GM18907 (cell line): ENCODE results near the gene USP31.
"Not testable (repeated sequence)": the region's sequence is repeated elsewhere in the genome, so short reads cannot be mapped to it uniquely, and the experiment has no call there.

Experiments
- ATAC-seq: cut with Tn5 transposase; IDR thresholded peaks from one replicate; pipeline ENCODE4 v1.9.1; 2021; ENCODE audit warnings: mild to moderate bottlenecking, moderate library complexity; ENCODE audit not compliant: unreplicated experiment

USP31 gene

DNA sequence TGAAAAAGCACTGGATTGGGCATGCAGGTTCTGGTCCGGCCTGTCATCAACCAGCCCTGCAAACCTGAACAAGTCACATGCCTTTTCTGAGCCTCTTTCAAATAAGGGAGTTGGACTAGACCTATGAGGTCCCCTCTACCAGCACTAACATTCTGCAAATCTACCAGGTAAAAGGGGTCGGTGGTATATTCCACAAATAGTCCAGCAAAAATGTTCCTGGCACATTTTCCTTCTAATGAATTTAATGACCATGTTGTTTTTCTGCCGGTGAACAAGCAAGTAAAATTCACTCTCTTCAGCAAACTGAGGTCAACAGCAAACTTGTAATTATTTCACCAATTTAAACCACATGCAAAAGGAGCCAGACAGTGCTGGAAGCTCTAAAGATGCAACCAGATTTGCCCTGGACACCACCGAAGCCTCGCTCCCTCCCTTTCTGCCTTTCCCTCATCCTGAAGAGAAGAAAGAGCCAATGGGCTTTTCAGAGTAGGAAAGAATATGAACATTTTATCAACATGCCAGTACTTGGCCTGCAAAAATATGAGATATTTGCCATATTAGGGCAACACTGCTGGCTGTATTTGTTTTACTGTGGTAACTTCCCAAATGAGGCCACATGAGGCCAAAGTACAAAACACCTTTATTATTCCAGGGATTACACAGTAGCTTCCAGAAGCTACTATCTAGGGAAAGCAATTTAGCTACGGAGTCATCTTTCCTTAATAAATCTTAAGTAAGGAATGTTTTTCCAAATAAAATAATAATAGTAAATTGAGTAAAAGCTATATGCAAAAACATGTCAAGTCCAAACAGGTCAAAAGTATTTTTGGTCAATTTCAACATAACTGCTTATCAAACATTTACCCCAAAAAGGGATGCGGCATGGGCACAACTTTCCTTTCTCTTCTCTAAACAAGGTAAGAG, 45.0 kb downstream of the USP31 start:
- no peak for ATAC-seq

DNA sequence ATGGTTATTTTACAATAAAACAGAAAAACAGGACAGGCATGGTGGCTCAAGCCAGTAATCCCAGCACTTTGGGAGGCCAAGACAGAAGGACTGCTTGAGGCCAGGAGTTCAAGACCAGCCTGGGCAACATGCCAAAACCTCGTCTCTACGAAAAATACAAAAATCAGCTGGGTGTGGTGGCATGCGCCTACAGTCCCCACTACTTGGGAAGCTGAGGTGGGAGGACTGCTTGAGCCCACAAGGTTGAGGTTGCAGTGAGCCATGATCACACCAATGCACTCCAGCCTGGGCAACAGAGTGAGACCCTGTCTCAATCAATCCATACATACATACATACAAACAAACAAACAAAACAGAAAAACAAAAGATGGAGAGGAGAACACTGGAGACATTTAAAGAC, 45.6 kb downstream of the USP31 start:
- ATAC-seq = no peak

DNA sequence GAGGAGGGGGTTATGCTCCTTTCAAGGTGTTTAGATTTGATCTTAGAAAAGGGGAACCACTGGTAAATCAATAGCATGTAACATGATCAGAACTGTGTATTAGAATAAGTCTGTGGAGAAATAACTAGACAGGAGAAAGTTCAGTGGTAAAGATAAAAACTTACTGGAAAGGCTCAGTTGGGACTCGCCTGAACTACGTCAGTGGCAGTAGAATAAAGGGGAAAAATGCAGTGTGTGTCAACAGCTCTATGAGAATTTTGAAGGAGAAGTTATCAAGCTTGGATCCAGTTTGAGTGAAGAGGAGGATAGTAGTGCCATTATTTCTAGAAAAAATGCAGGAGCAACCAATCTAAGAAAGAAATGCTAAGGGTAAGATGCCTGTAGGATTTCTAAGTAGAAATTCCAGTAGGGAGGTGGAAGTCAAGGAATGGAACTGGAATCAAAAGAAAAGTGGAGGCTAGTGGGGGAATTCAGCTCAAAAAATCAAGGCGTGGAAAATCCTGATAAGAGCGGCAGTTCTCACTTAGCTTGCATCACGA, 48.2 kb downstream of the USP31 start:
- no peak for ATAC-seq

DNA sequence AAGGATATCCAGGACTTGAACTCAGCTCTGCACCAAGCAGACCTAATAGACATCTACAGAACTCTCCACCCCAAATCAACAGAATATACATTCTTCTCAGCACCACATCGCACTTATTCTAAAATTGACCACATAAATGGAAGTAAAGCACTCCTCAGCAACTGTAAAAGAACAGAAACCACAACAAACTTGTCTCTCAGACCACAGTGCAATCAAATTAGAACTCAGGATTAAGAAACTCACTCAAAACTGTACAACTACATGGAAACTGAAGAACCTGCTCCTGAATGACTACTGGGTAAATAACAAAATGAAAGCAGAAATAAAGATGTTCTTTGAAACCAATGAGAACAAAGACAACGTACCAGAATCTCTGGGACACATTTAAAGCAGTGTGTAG, 52.8 kb downstream of the USP31 start:
- ATAC-seq = not testable (repeated sequence)

DNA sequence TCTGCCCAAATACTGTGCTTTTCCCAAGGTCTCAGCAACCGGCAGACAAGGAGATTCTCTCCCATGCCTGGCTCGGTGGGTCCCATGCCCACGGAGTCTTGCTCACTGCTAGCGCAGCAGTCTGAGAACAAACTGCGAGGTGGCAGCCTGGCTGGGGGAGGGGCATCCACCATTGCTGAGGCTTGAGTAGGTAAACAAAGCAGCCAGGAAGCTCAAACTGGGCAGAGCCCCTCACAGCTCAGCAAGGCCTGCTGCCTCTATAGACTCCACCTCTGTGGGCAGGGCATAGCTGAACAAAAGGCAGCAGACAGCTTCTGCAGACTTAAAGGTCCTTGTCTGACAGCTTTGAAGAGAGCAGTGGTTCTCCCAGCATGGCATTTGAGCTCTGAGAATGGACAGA, 55.1 kb downstream of the USP31 start:
- ATAC-seq = not testable (repeated sequence)

DNA sequence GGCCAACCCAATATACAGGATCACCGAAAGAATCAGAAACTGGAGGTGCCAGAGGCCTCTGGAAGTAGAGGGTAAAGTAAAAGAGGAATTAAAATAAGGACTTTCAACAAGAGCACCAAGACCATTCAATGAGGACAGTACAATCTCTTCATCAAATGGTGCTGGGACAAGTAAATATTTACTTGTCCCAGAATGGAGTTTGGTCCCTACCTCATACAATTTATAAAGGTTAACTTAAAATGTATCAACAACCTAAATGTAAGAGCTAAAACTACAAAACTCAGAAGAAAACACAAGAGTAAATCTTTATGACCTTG, 56.5 kb downstream of the USP31 start:
- ATAC-seq = no peak

DNA sequence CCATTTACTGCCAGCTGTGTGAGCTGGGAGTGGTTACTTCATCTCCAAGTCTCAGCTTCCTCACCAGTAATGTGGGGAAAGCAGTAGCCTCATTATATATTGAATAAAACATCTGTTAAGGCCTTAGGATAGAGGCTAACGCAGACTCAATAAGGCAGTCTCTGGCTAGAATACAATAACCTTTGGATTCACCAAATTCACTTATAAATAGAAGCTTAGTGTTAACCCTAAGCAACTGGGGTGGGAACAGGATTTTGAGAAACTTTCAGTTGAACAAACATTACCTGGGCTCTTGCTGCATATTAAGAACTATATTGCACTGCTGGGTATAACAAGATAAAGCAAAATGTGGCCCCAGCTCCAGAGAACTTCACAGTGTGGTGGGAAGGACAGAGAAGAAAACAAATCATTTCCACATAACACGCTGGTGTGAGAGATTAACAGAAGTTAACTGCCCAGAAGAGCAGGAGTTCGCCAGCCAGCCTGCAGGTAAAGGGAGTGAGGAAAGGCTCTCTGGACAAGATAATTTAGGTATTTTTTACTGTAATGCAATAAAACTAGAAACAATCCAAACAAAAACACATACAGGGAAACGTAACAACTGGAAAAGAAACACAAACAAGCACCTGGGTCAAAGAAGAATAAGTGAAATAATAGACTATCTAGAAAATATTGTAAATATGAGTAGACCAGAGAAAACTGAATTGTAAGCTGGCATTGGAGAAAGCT, 57.0 kb downstream of the USP31 start:
- no peak for ATAC-seq

DNA sequence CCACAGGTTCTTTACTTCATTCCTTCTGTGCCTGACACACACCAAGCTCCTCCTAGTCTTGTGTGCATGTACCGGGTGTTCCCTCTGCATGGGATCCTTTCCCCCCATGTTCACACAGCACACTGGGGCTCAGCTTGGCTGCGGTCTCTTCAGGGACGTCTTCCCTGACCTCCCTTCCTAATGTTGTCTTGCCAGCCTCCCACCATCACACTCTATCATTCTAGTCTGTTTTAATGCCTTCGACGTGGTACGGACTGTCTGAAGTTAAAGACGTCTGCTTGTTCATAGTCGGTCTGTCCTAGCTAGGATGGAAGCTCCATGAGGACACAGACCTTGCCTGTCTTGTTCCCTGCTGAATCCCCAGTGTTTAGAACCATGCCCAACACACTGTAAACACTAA, 60.1 kb downstream of the USP31 start:
- ATAC-seq = no peak

DNA sequence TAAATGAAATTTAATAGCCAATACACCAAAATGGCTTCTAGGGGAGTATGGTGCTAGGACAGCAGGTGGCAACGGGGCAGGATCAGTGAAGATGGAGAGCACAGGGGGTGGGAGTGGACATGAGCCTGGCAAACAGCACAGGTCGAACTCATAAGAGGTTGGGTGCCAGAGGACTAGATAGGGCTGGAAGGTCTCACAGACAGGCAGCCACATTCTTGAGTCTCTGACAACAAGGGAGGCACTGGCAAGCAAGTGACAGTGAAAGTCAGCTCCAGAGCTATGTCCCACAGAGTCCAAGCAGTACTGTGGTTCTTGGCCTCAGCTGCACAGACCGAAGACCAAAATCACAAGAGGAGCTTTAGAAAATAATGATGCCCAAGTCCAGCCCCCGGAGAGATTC, 61.2 kb downstream of the USP31 start:
- ATAC-seq = no peak

DNA sequence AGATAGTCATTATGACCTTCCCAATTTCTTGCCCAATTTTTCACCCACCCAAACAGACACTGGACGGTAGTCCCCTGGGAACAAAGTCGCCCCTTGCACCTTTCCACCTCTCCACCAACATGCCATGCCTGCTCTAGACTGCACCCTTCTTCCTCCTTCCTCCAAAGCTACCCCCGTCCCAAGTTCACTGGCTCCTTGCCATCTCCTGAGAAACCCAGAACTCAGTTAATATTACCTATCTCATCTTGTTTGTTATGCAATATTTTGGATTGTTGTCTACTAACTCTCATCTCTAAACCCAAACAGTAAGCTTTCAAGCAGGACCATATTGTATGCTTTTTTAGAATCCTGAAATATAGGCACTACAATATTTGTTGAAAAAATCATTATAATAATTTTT, 63.3 kb downstream of the USP31 start:
- ATAC-seq = no peak

DNA sequence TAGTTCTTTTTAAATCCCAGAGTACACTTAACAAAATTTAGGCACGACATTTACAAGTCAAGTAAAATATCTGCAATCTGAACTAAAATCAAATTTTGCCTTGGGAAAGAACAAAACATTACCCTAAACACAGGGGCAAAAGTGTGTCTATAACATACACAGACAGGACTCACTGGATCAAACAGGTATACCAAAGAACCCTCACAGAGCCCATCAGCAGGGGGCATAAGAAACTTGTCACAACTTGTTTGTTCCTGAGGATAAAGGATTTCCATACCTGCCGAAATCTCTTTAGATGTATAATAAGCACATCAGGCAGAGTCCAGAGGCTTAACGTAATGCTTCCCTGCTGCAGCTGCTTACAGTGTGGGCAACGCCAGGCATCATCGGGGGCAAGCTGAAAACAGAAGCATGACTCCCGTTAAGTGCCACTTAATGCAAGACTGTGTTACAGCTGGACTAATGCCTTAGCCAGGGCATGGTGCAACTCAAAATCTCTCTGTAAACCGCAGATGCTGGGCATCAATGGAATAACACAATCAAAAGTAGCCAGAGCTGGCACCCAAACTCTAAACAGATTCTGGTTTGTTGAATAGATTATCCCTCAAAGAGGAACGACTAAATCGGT, 67.0 kb downstream of the USP31 start:
- ATAC-seq = no peak

DNA sequence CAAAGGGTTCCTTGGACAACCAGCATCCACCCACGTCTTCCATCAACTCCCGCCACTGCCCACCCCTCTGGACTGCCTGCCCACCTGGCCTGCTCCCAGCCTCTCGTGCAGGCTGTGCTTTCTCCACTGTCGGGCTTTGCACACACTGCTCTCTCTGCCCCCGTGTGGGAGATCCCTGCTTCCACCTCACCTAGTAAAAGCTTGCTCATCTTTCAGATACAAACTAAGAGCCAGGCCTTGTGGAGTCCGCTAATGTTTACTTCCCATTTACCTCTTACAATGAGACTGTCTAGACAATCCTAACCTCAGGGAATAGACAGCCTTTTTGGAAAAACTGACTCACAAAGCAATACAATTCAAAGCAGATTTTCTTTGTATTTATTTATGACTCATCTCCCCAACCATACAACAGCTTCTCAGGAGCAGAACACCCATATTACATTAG, 67.6 kb downstream of the USP31 start:
- ATAC-seq = no peak

DNA sequence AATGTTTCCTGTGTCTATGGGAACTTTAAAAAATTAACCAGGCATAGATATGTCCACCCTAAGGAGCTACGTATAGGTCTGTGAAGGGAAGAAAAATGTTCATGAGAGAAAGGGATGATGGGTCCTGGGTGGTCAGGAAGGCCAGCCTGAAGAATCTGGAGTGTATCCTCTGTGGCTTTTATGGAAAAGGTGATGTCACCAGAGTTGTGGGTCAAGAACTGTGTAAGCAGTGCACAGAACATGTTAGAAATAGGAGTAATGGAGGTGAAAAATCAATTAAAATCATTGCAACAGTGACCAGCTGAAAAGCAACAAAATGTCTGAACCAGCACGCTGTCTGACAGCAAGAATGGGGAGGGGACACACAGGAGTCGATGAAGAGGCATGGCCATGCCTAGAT, 68.5 kb downstream of the USP31 start:
- no peak for ATAC-seq

DNA sequence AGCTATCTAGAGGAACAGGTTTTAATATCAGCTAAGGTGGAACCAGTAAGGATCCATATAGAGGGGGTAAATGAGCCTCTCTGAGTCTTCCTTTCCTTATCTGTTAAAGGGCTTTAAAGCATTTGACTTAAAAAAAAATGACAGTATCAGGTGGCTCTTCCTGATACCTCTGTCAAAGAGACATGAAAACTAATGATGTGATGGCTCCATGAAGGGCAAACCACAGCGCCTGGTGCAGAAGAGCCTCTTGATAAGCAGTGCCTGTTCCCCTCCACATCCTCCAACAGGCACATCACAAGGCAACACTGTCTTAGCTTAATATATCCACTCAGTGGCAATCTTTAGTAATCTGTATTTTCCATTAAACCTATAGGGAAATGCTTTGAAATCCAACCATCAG, 68.9 kb downstream of the USP31 start:
- no peak for ATAC-seq

DNA sequence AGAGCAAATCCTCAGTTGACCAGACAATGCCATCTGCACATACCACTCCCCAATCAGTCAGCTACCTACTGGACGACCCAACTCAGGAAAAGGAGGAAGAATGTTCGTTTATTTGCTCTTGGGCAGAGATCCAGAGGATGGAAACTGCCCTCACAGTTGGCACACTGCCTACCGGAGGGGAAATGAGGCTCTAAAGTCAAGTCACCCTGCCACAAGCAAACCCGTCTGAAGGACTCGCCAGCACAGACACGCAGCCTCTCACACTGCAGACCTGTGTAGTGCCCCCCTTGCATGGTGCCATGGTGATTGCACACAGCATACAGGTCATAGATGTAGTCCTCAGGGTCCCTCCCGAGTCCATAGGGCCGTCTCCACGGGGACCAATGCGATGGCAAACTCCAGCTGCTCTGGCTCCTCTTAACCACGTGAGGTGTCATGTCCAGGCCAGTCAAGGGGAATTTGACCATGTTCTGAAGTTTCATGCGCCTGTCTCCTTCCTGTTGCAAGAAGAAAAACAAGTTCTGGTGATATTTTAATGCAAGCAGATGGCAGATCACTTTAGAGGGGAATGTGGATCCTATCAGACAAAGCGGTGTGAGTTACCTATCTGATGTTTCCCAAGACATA, 69.5 kb downstream of the USP31 start:
- no peak for ATAC-seq

DNA sequence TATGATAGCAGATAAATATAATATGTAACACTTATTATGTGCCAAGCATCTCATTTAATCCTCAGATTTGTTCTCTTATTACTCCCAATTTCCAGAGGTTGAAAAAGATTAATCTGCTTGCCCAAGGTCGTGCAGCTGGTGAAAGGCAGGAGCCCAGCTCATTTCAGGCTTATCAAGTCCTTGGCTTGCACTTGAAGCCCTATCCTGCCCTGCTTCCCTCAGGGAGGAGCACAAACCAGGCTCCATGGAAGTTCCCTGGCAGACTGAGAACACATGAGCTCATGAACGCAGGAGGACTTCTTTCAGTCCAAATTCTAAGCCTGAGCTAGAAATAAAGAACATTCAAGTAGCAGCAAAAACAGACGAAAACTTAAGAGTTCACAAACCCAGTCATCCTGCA, 74.8 kb downstream of the USP31 start:
- ATAC-seq = no peak

DNA sequence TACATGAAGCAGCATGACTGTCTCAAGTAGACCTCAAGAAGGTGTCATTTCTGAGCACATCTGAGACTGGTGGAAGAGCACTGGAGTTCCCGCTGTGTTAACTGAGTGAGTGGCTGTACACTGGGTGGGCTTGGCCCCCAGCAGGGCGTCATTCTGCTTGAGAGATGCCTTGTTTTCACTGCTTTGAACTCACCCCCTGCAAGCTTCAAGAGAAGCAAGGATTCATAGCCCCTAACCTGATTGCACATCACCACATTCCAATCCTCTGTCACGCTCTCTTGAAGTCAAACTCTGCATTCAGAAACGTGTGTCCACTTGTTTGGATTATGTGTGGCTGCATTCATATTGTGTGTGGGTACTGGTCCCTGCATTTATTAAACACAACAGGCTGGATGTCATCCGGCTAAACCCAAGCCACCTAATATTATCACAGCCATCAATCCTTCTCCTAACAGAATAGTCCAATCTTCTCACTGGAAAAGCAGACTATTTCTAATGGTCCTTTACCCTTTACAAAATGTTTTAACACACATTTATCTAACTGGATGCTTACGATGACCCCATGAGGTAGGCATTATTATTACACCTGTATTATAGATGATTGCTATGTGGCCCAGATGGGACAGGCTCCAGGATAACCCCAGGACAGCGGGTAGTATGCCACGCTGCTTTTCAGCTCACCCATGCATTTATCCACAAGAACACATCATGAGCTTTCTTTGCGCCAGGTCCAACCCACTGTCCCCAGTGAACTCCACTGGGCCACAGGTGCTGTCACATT, 76.3 kb downstream of the USP31 start:
- no peak for ATAC-seq

DNA sequence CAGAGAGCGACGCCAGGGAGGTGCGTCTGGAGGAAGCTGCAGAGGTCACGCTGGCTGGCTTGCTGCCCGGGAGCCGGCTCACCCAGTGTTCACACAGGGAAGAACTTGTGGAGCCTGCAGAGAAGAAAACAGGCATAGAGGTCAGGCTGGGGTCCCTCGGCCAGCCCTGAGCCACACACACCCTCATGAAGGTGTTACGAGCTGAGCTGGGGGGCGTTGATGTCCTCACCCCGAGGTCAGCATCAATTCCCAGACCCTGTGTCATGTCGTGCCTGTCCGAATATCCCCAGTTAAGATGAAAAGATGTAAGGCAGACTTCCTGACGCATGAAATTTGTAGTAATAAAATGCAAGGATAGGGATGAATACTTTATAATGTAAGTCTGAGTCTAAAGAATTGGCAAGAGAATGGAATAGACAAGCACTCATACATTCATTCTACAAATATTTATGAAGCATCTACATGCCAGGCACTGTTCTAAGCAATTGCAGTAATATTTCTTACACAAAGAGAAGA, 77.1 kb downstream of the USP31 start:
- ATAC-seq = no peak

DNA sequence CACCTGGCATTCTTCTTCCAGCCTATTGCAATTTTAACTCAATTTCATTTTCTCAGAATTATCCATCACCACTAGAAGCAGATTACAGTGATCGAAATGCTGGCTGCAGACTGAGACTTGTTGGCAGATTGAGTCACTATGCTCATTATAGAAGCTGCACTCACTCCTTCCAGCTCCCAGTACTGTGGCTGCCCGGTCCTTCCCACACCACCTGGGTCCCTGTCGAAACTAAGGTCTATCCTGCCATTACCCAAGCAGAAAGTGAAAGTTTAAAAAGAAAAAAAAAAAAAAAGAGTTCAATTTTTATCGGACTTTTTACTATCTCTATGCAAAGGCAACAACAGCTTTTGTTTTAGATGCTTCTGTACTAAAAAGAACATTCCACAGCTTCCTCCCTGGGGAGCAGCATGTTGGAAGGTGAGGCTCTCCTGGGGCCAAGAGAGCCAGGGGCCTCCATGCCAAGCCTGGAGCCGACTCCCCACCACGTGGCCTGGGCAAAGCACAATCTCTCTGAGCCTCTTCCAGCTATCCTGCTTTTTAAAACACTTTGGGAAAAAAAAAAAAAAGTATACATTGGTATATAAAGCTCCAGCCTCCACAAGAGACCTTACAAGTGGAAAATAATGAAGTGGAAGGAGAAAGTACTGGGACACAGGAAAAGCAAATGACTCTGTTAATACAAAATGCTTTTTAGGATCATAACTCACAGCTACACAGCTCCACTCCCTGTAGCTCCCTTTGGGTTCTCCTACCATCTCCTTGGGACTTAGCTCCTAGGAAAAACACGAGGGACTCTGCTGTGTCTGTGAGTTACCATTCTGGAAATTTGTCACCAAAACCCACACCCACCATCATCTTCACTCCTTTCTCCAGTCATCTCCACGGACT, 77.8 kb downstream of the USP31 start:
- no peak for ATAC-seq
